Stimulated activated CD8-positive, alpha-beta memory T cell treated with anti-CD3 and anti-CD28 coated beads, Interleukin-4, amount 100 ng/mL, for 1 hour (primary cell): Measurements from ENCODE around the gene PGAM2.

Experiments
- DNase-seq, 2 donors: peaks; one replicate each; pipeline ENCODE4 v3.0.0-alpha.2; 2020; ENCODE audit warnings: low read depth in 2 of 2, low spot score in 1 of 2

PGAM2 gene

GRCh38 chr7:44067064-44067951, 1.9 kb upstream of the PGAM2 start:
- DNase-seq, result no peak

GRCh38 chr7:44066494-44067063, 1.2 kb upstream of the PGAM2 start:
- DNase-seq, result no peak

GRCh38 chr7:44066111-44066460, 719 bp upstream of the PGAM2 start:
- DNase-seq, result no peak

GRCh38 chr7:44064791-44065430, 456 bp downstream of the PGAM2 start:
- DNase-seq, result no peak

- DNase-seq, result no peak
Observed at GRCh38 chr7:44063894-44064651, 1.3 kb downstream of the PGAM2 start.

GRCh38 chr7:44063547-44063893, 1.8 kb downstream of the PGAM2 start:
- no peak for DNase-seq

GRCh38 chr7:44062903-44063295, 2.5 kb downstream of the PGAM2 start:
- DNase-seq, result no peak

- DNase-seq, result no peak
Observed at GRCh38 chr7:44062180-44062902, 3.0 kb downstream of the PGAM2 start.

GRCh38 chr7:44061645-44062179, 3.7 kb downstream of the PGAM2 start:
- no peak for DNase-seq

GRCh38 chr7:44060948-44061644, 4.3 kb downstream of the PGAM2 start:
- no peak for DNase-seq

- DNase-seq, result no peak
Observed at GRCh38 chr7:44060091-44060947, 5.0 kb downstream of the PGAM2 start.

- no peak for DNase-seq
Observed at GRCh38 chr7:44059219-44060090, 5.9 kb downstream of the PGAM2 start.

GRCh38 chr7:44058759-44059218, 6.6 kb downstream of the PGAM2 start:
- DNase-seq, result no peak

GRCh38 chr7:44057849-44058758, 7.3 kb downstream of the PGAM2 start:
- no peak for DNase-seq

GRCh38 chr7:44057181-44057848, 8.1 kb downstream of the PGAM2 start:
- DNase-seq, result no peak

GRCh38 chr7:44056681-44057080, 8.7 kb downstream of the PGAM2 start:
- DNase-seq, result no peak
